ENCODE data around the gene SND1. TPM values are rescaled to one million over a fixed set of nuclear protein-coding genes. Genes with fewer than 3 reads are reported as not detected.

Gene SND1
- total RNA-seq, 1 experiment from 2014 or later = 139 TPM

DNA sequence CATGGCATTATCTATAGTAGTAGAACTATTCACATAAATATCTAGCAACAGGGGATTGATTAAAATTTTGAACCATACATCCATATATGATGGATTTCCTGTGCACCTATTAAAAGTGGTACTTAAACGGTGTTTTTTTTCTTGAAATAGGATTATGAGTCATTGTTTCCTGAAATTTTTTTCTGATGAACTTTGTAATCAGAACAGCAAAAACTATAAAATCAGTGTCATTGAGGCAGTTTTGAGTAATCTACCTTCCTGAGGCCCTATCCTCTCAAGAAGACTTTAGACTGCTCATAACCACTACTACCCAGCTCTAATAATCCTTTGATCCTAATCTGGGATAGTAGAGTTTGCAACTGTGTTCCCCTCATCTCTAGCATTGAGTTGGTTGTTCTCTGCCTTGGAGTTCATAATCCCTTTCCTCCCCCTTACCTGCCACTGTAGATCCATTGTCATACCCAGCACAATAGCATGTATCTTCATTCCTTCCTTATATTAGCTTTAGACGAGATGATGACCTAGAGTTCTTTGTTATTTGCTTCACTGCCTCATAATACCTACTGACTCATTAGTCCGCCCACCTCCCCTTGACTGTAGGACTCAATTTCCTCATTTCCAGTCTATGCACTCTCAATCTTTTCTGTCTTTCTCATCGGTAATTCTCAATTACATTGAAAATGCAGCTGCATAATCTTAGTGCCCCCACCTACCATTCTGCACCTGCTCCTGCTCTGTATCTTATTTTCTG is 245.9 kb downstream of the SND1 start:
- intact Hi-C loops (cut with micrococcal nuclease) = no loop called here
- no peak overlapping the region for H3K27ac ChIP-seq (ENCODE audit: low read length)
- ATAC-seq (peak; percentile 51), DNase-seq (peak; percentile 12)
- H3K27me3 ChIP-seq (ENCODE audit: low read length) = no peaks in the 10 kb centered on the region
- no peak overlapping the region for H3K9ac ChIP-seq (ENCODE audit: low read length)
- TF ChIP-seq EZH2phosphoT487 (IDR thresholded peaks at IDR 0.05; ENCODE audit: borderline replicate concordance, low read length) (no peak), EZH2 (IDR thresholded peaks at IDR 0.05; ENCODE audit: low read length, unreplicated experiment) (no peak)
- TF ChIP-seq, protein P1, sequence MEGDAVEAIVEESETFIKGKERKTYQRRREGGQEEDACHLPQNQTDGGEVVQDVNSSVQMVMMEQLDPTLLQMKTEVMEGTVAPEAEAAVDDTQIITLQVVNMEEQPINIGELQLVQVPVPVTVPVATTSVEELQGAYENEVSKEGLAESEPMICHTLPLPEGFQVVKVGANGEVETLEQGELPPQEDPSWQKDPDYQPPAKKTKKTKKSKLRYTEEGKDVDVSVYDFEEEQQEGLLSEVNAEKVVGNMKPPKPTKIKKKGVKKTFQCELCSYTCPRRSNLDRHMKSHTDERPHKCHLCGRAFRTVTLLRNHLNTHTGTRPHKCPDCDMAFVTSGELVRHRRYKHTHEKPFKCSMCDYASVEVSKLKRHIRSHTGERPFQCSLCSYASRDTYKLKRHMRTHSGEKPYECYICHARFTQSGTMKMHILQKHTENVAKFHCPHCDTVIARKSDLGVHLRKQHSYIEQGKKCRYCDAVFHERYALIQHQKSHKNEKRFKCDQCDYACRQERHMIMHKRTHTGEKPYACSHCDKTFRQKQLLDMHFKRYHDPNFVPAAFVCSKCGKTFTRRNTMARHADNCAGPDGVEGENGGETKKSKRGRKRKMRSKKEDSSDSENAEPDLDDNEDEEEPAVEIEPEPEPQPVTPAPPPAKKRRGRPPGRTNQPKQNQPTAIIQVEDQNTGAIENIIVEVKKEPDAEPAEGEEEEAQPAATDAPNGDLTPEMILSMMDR (conservative IDR thresholded peaks at IDR 0.05; ENCODE audit: low read depth, low read length) = no peak
- peaks cover 11% of the 10 kb centered on the region for H3K4me1 ChIP-seq (ENCODE audit: insufficient read depth, low read length)
- H3K9me3 ChIP-seq (ENCODE audit: low read length) = no peaks in the 10 kb centered on the region
- peaks cover 18% of the 10 kb centered on the region; the same call in 1 of the 2 replicates for H3K79me2 ChIP-seq (ENCODE audit: low read length)
- H3K36me3 ChIP-seq (ENCODE audit: low read depth, low read length) = peaks cover 4% of the 10 kb centered on the region; the same call in 1 of the 2 replicates
- H2AFZ ChIP-seq (ENCODE audit: low read length) = no peak overlapping the region
- H4K20me1 ChIP-seq (ENCODE audit: low read length) = no peaks in the 10 kb centered on the region
- no TSS peak for BruUV-seq (replicated peaks)
- H3K9me2 ChIP-seq (replicated peaks; ENCODE audit: low read length) = no peaks in the 10 kb centered on the region
- ChIA-PET CTCF (no interaction called here), POLR2A (ENCODE audit: unreplicated experiment) (interaction anchor here (0.6 kb wide), 1 partner anchor 107 kb away, joined by 4 read pairs; no protein-coding TSS in a partner anchor)
- no peak overlapping the region for H3K4me3 ChIP-seq (ENCODE audit: low read length)
- no peak overlapping the region for H3K4me2 ChIP-seq (ENCODE audit: low read length)
- H3F3A ChIP-seq (ENCODE audit: low read length, unreplicated experiment) = no peaks in the 10 kb centered on the region

DNA sequence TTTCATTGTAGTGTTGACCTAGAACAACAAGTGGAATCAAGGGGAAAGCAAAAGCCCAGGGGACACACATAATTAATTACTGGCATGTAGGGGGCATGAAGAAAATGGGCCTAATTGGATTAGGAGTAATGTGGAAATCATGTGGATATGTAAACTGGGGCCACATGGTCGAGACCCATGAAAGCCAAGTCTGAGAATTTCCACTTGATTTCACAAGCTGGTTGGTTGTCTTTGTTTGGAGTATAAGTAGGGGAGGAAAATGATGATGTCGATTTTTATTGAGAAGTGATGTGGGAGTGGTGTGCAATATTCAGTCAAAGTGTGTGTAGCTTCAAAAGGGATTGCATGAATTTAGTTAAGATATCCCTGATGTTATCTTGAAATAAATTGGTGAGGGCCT is 247.4 kb downstream of the SND1 start:
- no peak overlapping the region for H3K9ac ChIP-seq (ENCODE audit: low read length)
- no peak overlapping the region for H3K4me3 ChIP-seq (ENCODE audit: low read length)
- peaks cover 11% of the 10 kb centered on the region for H3K4me1 ChIP-seq (ENCODE audit: insufficient read depth, low read length)
- ATAC-seq (no peak), DNase-seq (no peak)
- peaks cover 18% of the 10 kb centered on the region; the same call in 1 of the 2 replicates for H3K79me2 ChIP-seq (ENCODE audit: low read length)
- no peaks in the 10 kb centered on the region for H4K20me1 ChIP-seq (ENCODE audit: low read length)
- H3K27ac ChIP-seq (ENCODE audit: low read length) = no peak overlapping the region
- POLR2A ChIA-PET (ENCODE audit: unreplicated experiment) = no interaction called here
- no peaks in the 10 kb centered on the region for H3K27me3 ChIP-seq (ENCODE audit: low read length)
- CTCF ChIA-PET = no interaction called here
- TF ChIP-seq, protein P1 (conservative IDR thresholded peaks at IDR 0.05; ENCODE audit: low read depth, low read length) = no peak
- TF ChIP-seq EZH2phosphoT487 (IDR thresholded peaks at IDR 0.05; ENCODE audit: borderline replicate concordance, low read length) (no peak), EZH2 (IDR thresholded peaks at IDR 0.05; ENCODE audit: low read length, unreplicated experiment) (no peak)
- no peaks in the 10 kb centered on the region for H3K9me3 ChIP-seq (ENCODE audit: low read length)
- H3K36me3 ChIP-seq (ENCODE audit: low read depth, low read length) = peaks cover 4% of the 10 kb centered on the region; the same call in 1 of the 2 replicates
- no peaks in the 10 kb centered on the region for H3F3A ChIP-seq (ENCODE audit: low read length, unreplicated experiment)
- no TSS peak for BruUV-seq (replicated peaks)
- no peak overlapping the region for H2AFZ ChIP-seq (ENCODE audit: low read length)
- no peak overlapping the region for H3K4me2 ChIP-seq (ENCODE audit: low read length)
- intact Hi-C loops (cut with micrococcal nuclease) = no loop called here
- H3K9me2 ChIP-seq (replicated peaks; ENCODE audit: low read length) = no peaks in the 10 kb centered on the region

DNA sequence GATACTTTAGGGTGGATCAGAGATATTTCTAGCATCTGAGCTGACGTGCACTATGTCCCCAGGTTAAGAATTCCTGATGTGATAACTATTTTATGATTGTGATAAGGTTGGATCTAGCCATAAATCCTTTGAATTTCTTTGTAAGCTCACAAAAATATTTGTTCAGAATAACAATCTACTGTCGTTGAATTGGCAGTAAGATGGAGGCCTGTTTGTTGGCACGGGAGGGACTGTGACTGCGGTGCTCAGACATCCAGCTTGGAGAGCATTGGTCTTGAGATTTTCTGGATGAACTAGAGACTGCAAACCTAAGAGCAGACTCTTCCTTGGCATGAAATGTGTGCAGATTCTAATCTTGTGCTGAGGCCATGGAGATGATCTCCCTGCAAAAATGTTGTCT is 248.1 kb downstream of the SND1 start:
- Histone ChIP-seq H2AFZ (ENCODE audit: low read length) (no peak overlapping the region), H3K27ac (ENCODE audit: low read length) (no peak overlapping the region), H3K9me2 (replicated peaks; ENCODE audit: low read length) (no peaks in the 10 kb centered on the region), H3K4me3 (ENCODE audit: low read length) (no peak overlapping the region), H4K20me1 (ENCODE audit: low read length) (no peaks in the 10 kb centered on the region), H3K9me3 (ENCODE audit: low read length) (no peaks in the 10 kb centered on the region), H3K9ac (ENCODE audit: low read length) (no peak overlapping the region), H3K79me2 (ENCODE audit: low read length) (peaks cover 18% of the 10 kb centered on the region; the same call in 1 of the 2 replicates), H3K36me3 (ENCODE audit: low read depth, low read length) (peaks cover 4% of the 10 kb centered on the region; the same call in 1 of the 2 replicates), H3K27me3 (ENCODE audit: low read length) (no peaks in the 10 kb centered on the region), H3F3A (ENCODE audit: low read length, unreplicated experiment) (no peaks in the 10 kb centered on the region), H3K4me2 (ENCODE audit: low read length) (no peak overlapping the region), H3K4me1 (ENCODE audit: insufficient read depth, low read length) (peaks cover 11% of the 10 kb centered on the region)
- ChIA-PET CTCF (no interaction called here), POLR2A (ENCODE audit: unreplicated experiment) (no interaction called here)
- intact Hi-C loops (cut with micrococcal nuclease) = no loop called here
- ATAC-seq (no peak), DNase-seq (no peak)
- BruUV-seq (replicated peaks) = no TSS peak
- TF ChIP-seq EZH2phosphoT487 (IDR thresholded peaks at IDR 0.05; ENCODE audit: borderline replicate concordance, low read length) (no peak), EZH2 (IDR thresholded peaks at IDR 0.05; ENCODE audit: low read length, unreplicated experiment) (no peak)
- TF ChIP-seq, protein P1 (conservative IDR thresholded peaks at IDR 0.05; ENCODE audit: low read depth, low read length) = no peak

Data from PC-3 (cell line).